ENCODE measurements around the gene LRP2. TPM values are rescaled to one million over a fixed set of nuclear protein-coding genes. Genes with fewer than 3 reads are reported as not detected.
"Not testable (repeated sequence)": the region's sequence is repeated elsewhere in the genome, so short reads cannot be mapped to it uniquely, and the experiment has no call there.

LRP2 gene
- total RNA-seq, 2 donors from 2014 or later: 0.37 to 0.70 TPM

DNA sequence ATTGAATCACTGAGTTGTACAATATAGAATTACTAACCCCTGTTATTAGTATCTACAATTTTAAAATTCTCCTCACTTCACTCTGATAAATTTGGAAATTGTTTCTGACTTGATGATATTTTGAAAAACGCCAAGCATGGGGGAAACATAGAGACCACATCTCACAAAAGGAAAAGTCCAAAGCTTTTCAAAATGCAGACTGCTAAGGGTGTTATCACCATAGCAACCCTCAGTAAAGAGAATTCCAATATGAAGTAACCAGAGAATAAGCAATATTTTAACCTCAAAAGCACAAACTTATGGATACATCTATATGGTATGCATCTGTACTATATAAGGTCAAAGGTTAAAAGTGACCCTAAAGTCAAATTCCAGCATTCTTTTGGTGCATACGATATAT, 22.7 kb downstream of the LRP2 start:
- Mint-ChIP-seq H3K9me3 (no peaks in the 10 kb centered on the region), H3K27ac (no peak overlapping the region), H3K27me3 (ENCODE audit: low read depth) (peaks cover 37% of the 10 kb centered on the region), H3K4me3 (no peak overlapping the region), H3K4me1 (ENCODE audit: low read depth) (no peaks in the 10 kb centered on the region), H3K36me3 (ENCODE audit: insufficient read depth in 2 of 2) (no peaks in the 10 kb centered on the region)
- ATAC-seq (replicated peaks in 1 of 2): no peak
- no peak for DNase-seq

DNA sequence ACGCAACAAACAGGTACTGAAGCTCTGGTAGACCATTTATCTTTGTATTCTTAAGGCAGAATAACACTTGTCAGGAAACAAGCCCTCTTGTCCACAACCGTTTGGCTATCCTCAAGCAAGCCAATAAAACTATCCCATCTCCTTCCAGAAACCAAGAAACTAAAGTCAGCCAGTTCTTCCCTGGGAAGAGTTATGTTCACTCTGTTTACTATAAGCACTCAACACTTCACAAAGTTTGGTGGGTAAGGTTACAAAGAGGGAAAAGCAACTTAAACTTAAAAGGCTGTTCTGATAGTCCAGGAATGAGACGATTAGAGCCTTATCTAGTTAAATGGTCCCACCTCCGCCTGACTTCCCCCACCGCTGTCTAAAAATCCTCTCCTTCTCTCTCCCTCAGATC, 25.6 kb downstream of the LRP2 start:
- no peak overlapping the region for H3K27ac Mint-ChIP-seq
- no peak overlapping the region for H3K4me3 Mint-ChIP-seq
- no peaks in the 10 kb centered on the region for H3K4me1 Mint-ChIP-seq (ENCODE audit: low read depth)
- no peaks in the 10 kb centered on the region for H3K9me3 Mint-ChIP-seq
- no peak for ATAC-seq (replicated peaks in 1 of 2)
- peaks cover 37% of the 10 kb centered on the region for H3K27me3 Mint-ChIP-seq (ENCODE audit: low read depth)
- no peak for DNase-seq
- no peaks in the 10 kb centered on the region for H3K36me3 Mint-ChIP-seq (ENCODE audit: insufficient read depth in 2 of 2)

DNA sequence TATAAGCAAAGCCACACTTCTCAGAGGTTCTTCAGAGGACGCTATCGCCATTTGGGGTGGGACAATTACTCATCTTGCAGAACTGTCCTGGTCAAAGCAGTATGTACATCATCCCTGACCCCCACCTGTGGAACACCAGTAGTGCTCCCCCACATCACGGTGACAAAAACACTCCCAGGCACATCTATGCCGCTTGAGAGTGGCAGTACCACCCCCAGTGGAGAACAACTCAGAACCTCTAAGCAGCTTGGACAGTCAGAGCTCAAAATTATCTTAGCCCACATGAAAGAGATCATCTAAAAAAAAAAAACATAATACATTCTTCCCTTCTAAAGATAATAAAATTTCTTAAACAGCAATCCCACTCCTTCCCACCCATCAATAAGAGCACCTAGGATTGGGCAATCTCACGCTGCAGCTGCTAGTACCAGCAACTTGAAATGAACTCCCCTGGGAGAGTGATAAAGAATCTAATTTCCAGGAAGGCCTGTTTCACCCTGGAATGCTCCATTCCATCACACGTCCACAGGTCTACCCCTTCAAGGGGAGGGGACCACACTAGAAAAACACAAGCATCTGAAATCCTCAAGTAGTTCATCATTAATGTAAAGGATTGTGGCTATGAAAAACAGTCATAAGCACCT, 31.7 kb downstream of the LRP2 start:
- no peaks in the 10 kb centered on the region for H3K9me3 Mint-ChIP-seq
- H3K36me3 Mint-ChIP-seq (ENCODE audit: insufficient read depth in 2 of 2): no peaks in the 10 kb centered on the region
- H3K27me3 Mint-ChIP-seq (ENCODE audit: low read depth): peaks cover 20% of the 10 kb centered on the region
- no peaks in the 10 kb centered on the region for H3K4me1 Mint-ChIP-seq (ENCODE audit: low read depth)
- no peak overlapping the region for H3K4me3 Mint-ChIP-seq
- DNase-seq: no peak
- H3K27ac Mint-ChIP-seq: no peak overlapping the region
- ATAC-seq (replicated peaks in 1 of 2): no peak

DNA sequence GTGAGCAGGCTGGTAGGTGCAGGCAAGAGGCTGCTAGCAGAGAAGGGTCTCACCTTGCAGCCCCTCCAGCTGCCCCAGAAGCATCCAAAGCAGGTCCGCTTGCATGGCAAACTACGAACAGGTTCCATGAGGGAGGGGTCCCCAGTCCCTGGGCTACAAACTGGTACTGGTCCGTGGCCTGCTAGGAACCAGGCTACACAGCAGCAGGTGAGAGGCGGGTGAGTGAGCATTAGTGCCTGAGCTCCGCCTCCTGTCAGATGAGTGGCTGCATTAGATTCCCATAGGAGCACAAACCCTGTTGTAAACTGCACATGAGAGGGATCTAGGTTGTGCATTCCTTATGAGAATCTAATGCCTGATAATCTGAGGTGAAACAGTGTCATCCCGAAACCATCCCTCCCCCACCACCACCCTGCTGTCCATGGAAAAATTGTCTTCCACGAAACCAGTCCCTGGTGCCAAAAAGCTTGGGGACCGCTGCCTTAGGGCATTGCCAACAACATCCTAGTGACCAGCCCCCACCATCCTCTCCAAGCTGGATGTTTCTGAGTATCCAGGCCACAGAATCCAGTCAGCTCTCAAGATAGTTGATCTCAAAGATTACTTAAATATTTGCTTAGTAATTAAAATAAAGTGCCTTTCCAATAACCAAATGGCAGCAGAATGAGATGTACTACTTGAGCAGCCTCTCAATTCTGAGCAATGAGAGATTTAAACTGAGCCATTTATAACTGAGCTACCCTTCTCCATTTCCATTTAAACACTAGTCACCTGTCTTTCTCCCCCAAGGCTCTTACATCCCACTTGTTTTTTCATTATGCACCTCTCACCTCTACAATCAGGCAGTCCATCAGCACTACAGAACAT, 32.4 kb downstream of the LRP2 start:
- no peaks in the 10 kb centered on the region for H3K9me3 Mint-ChIP-seq
- no peaks in the 10 kb centered on the region for H3K36me3 Mint-ChIP-seq (ENCODE audit: insufficient read depth in 2 of 2)
- peaks cover 20% of the 10 kb centered on the region for H3K27me3 Mint-ChIP-seq (ENCODE audit: low read depth)
- H3K4me3 Mint-ChIP-seq: no peak overlapping the region
- no peaks in the 10 kb centered on the region for H3K4me1 Mint-ChIP-seq (ENCODE audit: low read depth)
- H3K27ac Mint-ChIP-seq: no peak overlapping the region
- DNase-seq: no peak
- ATAC-seq (replicated peaks in 1 of 2): no peak

DNA sequence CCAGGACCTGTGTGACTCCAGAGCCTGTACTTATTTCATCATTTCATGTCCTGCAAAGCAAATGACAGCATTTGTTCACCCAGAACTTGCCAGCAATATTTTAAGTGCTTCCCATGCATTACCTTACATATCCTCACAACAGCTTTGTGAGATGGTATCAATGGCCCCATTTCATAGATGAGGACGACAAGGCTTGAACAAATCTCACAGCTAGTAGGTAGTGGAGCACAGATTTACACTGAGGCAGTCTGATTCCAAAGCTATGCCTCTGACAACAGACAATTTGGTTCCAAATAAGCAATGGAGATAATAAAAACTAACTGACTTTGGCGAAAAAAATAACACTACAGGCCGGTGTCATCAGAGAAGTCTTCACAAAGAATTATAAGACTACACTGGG, 33.5 kb downstream of the LRP2 start:
- Mint-ChIP-seq H3K36me3 (ENCODE audit: insufficient read depth in 2 of 2) (no peaks in the 10 kb centered on the region), H3K27me3 (ENCODE audit: low read depth) (peaks cover 24% of the 10 kb centered on the region), H3K9me3 (no peaks in the 10 kb centered on the region), H3K27ac (no peak overlapping the region), H3K4me1 (ENCODE audit: low read depth) (no peaks in the 10 kb centered on the region), H3K4me3 (no peak overlapping the region)
- no peak for ATAC-seq (replicated peaks in 1 of 2)
- DNase-seq: no peak

DNA sequence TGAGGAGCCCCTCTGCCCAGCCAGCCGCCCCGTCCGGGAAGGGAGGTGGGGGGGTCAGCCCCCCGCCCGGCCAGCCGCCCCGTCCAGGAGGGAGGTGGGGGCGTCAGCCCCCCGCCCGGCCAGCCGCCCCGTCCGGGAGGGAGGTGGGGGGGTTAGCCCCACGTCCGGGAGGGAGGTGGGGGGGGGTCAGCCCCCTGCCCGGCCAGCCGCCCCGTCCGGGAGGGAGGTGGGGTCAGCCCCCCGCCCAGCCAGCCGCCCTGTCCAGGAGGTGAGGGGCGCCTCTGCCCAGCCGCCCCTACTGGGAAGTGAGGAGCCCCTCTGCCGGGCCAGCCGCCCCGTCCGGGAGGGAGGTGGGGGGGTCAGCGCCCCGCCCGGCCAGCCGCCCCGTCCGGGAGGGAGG, 34.5 kb downstream of the LRP2 start:
- not testable (repeated sequence) for H3K4me1 Mint-ChIP-seq (ENCODE audit: low read depth); H3K4me3 Mint-ChIP-seq; H3K9me3 Mint-ChIP-seq; ATAC-seq (replicated peaks in 1 of 2); DNase-seq; H3K27ac Mint-ChIP-seq; H3K36me3 Mint-ChIP-seq (ENCODE audit: insufficient read depth in 2 of 2)
- H3K27me3 Mint-ChIP-seq (ENCODE audit: low read depth): peaks cover 26% of the 10 kb centered on the region

DNA sequence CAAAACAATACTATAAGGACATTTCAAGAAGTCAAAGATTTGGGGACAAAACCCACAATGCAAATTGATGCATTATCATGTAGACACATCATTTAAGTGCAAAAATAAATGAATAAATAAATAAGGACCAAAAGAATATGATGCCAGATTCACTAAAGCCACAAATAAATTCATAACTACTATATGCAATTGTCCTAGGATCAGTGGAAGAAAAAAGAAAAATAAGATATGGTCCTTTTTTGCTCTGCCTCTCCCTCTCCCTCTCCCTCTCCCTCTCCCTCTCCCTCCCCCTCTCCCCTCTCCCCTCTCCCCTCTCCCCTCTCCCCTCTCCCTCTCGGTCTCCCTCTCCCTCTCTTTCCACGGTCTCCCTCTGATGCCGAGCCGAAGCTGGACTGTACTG, 36.4 kb downstream of the LRP2 start:
- not testable (repeated sequence) for H3K27ac Mint-ChIP-seq; ATAC-seq (replicated peaks in 1 of 2); H3K4me1 Mint-ChIP-seq (ENCODE audit: low read depth); H3K36me3 Mint-ChIP-seq (ENCODE audit: insufficient read depth in 2 of 2); H3K4me3 Mint-ChIP-seq; DNase-seq; H3K9me3 Mint-ChIP-seq
- peaks cover 18% of the 10 kb centered on the region for H3K27me3 Mint-ChIP-seq (ENCODE audit: low read depth)

DNA sequence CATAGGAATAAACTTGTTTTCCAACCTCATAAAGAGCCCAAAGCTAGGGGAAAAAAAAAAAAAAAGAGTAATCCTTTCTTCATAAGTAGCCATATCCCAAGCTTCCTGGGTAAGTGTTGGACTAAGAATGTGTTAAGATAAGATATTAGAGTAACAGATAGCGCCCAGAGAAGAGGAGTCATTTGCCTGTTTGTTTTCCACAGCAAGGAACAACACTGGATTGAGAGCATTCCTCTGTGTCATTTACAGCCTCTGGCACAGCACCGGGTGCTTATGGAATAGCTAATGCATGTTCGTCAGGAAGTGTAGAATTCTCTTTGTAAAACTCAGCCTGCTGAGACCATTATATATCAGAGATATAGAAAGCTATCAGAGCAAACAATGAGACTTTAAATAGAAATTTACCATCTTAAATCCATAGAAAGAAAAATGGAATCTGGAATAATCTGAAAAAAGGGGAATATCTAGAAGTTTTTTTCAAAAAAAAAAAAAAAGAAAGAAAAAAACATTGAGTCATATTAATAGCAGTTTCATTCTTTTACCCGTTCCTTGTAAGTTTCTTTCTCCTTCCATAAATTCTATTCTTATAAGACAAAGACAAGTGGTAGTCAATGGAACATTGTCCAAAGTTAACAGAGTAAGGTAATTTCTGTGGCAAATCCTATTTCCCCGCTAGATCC, 37.6 kb downstream of the LRP2 start:
- ATAC-seq (replicated peaks in 1 of 2) (no peak), DNase-seq (no peak)
- Mint-ChIP-seq H3K4me1 (ENCODE audit: low read depth) (no peaks in the 10 kb centered on the region), H3K27ac (no peak overlapping the region), H3K27me3 (ENCODE audit: low read depth) (peaks cover 14% of the 10 kb centered on the region), H3K4me3 (no peak overlapping the region), H3K9me3 (no peaks in the 10 kb centered on the region), H3K36me3 (ENCODE audit: insufficient read depth in 2 of 2) (no peaks in the 10 kb centered on the region)

DNA sequence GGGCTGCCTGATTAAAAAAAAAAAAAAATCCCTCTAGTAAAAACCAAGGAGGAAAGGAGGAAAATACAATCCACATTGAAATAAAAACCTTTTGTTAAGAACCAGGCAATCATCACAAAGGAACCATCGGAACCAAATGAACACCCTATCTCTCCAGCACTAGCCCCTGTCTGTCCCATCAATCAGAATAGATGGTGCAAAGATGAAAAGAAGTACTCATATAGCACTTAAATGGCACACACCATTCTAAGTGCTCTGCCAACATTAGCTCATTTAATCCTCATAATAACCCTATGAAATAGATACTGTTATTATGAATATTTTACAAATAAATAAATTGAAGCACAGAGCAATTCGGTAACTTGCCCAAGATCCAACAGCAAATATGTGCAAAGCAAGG, 38.5 kb downstream of the LRP2 start:
- H3K27me3 Mint-ChIP-seq (ENCODE audit: low read depth): peaks cover 9% of the 10 kb centered on the region
- no peaks in the 10 kb centered on the region for H3K36me3 Mint-ChIP-seq (ENCODE audit: insufficient read depth in 2 of 2)
- DNase-seq (no peak), ATAC-seq (replicated peaks in 1 of 2) (no peak)
- H3K4me1 Mint-ChIP-seq (ENCODE audit: low read depth): no peaks in the 10 kb centered on the region
- H3K27ac Mint-ChIP-seq: no peak overlapping the region
- H3K4me3 Mint-ChIP-seq: no peak overlapping the region
- no peaks in the 10 kb centered on the region for H3K9me3 Mint-ChIP-seq

DNA sequence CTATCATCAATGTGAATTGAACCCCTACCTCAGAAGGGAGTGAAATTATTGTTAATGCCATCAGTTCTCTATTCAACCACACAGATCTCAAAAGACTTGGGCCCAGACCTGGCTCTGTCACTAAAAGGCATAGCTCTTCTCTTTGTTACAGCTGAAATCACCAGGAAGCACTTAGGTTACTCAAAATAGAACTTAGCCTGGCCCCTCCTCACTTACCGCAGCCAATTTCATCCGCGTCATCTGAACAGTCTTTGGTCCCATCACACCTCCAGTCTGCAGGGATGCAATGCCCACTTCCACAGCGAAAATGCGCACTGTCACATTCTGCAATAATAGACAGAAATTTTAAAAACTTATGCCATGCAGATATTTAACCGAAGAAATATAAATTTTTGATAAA, 41.8 kb downstream of the LRP2 start:
- no peak overlapping the region for H3K4me3 Mint-ChIP-seq
- ATAC-seq (replicated peaks in 1 of 2): no peak

DNA sequence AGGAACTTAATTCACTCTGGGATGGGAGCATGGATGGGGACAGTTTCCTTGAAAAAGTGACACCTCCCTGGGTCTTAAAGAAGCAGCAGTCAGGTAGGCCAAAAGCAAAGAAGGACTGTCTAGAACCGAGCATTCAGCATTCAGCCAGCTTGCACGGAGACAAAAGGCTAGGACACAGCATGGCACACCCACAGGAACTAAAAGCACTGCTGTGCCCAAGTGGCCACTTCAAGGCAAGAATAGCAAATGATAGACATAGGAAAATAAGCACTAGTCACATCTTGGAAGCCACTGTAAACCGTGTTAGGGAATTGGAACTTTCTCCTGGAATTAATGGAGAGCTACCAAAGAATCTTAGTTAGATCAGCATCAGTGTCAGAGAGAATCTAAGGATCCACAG, 47.0 kb downstream of the LRP2 start:
- Mint-ChIP-seq H3K36me3 (ENCODE audit: insufficient read depth in 2 of 2) (peaks cover 0 to 6% of the 10 kb centered on the region in 2 donors), H3K4me3 (no peak overlapping the region), H3K27ac (no peak overlapping the region), H3K9me3 (peaks cover 2 to 7% of the 10 kb centered on the region in 2 donors), H3K27me3 (ENCODE audit: low read depth) (peaks cover 21% of the 10 kb centered on the region), H3K4me1 (ENCODE audit: low read depth) (no peaks in the 10 kb centered on the region)
- DNase-seq: no peak
- no peak for ATAC-seq (replicated peaks in 1 of 2)

More for the DNA sequence above, 41.8 kb downstream of the LRP2 start:
- no peaks in the 10 kb centered on the region for H3K4me1 Mint-ChIP-seq (ENCODE audit: low read depth)
- H3K27ac Mint-ChIP-seq: no peak overlapping the region
- peaks cover 7% of the 10 kb centered on the region for H3K27me3 Mint-ChIP-seq (ENCODE audit: low read depth)
- H3K9me3 Mint-ChIP-seq: no peaks in the 10 kb centered on the region
- no peak for DNase-seq
- H3K36me3 Mint-ChIP-seq (ENCODE audit: insufficient read depth in 2 of 2): no peaks in the 10 kb centered on the region

DNA sequence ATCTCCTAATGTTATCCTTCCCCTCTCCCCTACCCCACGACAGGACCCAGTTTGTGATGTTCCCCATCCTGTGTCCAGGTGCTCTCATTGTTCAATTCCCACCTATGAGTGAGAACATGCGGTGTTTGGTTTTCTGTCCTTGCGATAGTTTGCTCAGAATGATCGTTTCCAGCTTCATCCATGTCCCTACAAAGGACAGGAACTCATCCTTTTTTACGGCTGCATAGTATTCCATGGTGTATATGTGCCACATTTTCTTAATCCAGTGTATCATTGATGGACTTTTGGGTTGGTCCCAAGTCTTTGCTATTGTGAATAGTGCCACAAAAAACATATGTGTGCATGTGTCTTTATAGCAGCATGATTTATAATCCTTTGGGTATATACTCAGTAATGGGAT, 54.0 kb downstream of the LRP2 start:
- H3K4me1 Mint-ChIP-seq (ENCODE audit: low read depth); H3K27ac Mint-ChIP-seq; H3K4me3 Mint-ChIP-seq; DNase-seq; H3K36me3 Mint-ChIP-seq (ENCODE audit: insufficient read depth in 2 of 2); ATAC-seq (replicated peaks in 1 of 2): not testable (repeated sequence)
- H3K9me3 Mint-ChIP-seq: peaks cover 5 to 12% of the 10 kb centered on the region in 2 donors
- peaks cover 10% of the 10 kb centered on the region for H3K27me3 Mint-ChIP-seq (ENCODE audit: low read depth)

DNA sequence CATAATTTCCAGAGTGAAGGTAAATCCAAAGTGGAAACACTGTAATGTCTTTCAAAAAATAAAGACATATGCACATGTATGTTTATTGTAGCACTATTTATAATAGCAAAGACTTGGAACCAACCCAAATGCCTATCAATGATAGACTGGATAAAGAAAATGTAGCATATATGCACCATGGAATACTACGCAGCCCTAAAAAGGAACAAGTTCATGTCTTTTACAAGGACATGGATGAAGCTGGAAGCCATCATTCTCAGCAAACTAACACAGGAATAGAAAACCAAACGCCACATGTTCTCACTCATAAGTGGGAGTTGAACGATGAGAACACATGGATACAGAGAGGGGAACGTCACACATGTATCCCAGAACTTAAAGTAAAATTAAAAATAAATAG, 57.6 kb downstream of the LRP2 start:
- not testable (repeated sequence) for H3K36me3 Mint-ChIP-seq (ENCODE audit: insufficient read depth in 2 of 2); DNase-seq; H3K4me1 Mint-ChIP-seq (ENCODE audit: low read depth); ATAC-seq (replicated peaks in 1 of 2); H3K4me3 Mint-ChIP-seq; H3K9me3 Mint-ChIP-seq; H3K27ac Mint-ChIP-seq
- peaks cover 10% of the 10 kb centered on the region for H3K27me3 Mint-ChIP-seq (ENCODE audit: low read depth)

Measured in activated T-cell treated with anti-CD3 and anti-CD28 coated beads, Interleukin-2, amount 50 U/mL, for 72 hours (primary cell).